ENCODE measurements around the gene AGO3. TPM values are rescaled to one million over a fixed set of nuclear protein-coding genes. Genes with fewer than 3 reads are reported as not detected.
A peak's percentile ranks its signal among the peaks of the same experiment; 100 is the strongest.

AGO3 gene
- total and polyA plus RNA-seq, 2 of the 13 experiments (the other 11 are each of a cell fraction or from before 2014, with no cell fraction given), result 21.2 to 27.1 TPM

GRCh38 chr1:35931446-35932157 lies 697 bp downstream of the AGO3 start (continued):
- TF ChIP-seq HMGXB4 (CRISPR knock-in tag; IDR thresholded peaks at IDR 0.05; ENCODE audit: borderline replicate concordance in 1 of 2, low read depth in 1 of 2) (peak in 1 of 2 experiments; percentile 49; a peak in 1 of 4 replicates), NFE2L1 (CRISPR knock-in tag; IDR thresholded peaks at IDR 0.05; ENCODE audit: borderline replicate concordance) (no peak), PHF20 (CRISPR knock-in tag; IDR thresholded peaks at IDR 0.05) (no peak), ZBTB2 (CRISPR knock-in tag; IDR thresholded peaks at IDR 0.05; ENCODE audit: low read depth) (no peak), SOX13 (IDR thresholded peaks at IDR 0.05) (no peak), SOX13 (CRISPR knock-in tag; conservative IDR thresholded peaks at IDR 0.05 in 1 of 2, IDR thresholded peaks at IDR 0.05 in 1 of 2) (no peak), SOX5 (CRISPR knock-in tag; IDR thresholded peaks at IDR 0.05; ENCODE audit: borderline replicate concordance) (no peak), FOSL1 (CRISPR knock-in tag; IDR thresholded peaks at IDR 0.05; ENCODE audit: borderline replicate concordance) (no peak), RFXAP (CRISPR knock-in tag; IDR thresholded peaks at IDR 0.05; ENCODE audit: borderline replicate concordance) (no peak), ZNF451 (CRISPR knock-in tag; IDR thresholded peaks at IDR 0.05) (no peak), KAT8 (CRISPR knock-in tag; IDR thresholded peaks at IDR 0.05) (peak; percentile 22; the same call in 1 of the 2 replicates), ZNF263 (CRISPR knock-in tag; IDR thresholded peaks at IDR 0.05) (no peak), IKZF4 (CRISPR knock-in tag; IDR thresholded peaks at IDR 0.05; ENCODE audit: borderline replicate concordance, low read depth, not compliant biosample characterization) (no peak), ZNF678 (CRISPR knock-in tag; IDR thresholded peaks at IDR 0.05) (no peak), ZBTB26 (CRISPR knock-in tag; IDR thresholded peaks at IDR 0.05; ENCODE audit: borderline replicate concordance) (no peak; the same call in 1 of the 2 replicates), MYC (CRISPR knock-in tag; IDR thresholded peaks at IDR 0.05; ENCODE audit: borderline replicate concordance) (0 out of 2 replicates have a peak, but pooled peaks have one; percentile 1), ZNF563 (CRISPR knock-in tag; IDR thresholded peaks at IDR 0.05) (no peak), ZNF496 (CRISPR knock-in tag; IDR thresholded peaks at IDR 0.05; ENCODE audit: insufficient replicate concordance) (no peak), POLR2G (IDR thresholded peaks at IDR 0.05; ENCODE audit: low read depth, low read length) (no peak), NR2C2 (CRISPR knock-in tag; IDR thresholded peaks at IDR 0.05; ENCODE audit: borderline replicate concordance) (no peak), ZNF281 (CRISPR knock-in tag; IDR thresholded peaks at IDR 0.05; ENCODE audit: borderline replicate concordance) (no peak), ZBTB7B (CRISPR knock-in tag; IDR thresholded peaks at IDR 0.05) (no peak)
